DMS114 treated with DMSO at 0.1 percent for 48 hours (cell line): ENCODE measurements around the gene CFAP73.

Experiments used
- DNase-seq: peaks from one replicate; lab custom pipeline; 2025; ENCODE audit not compliant: unreplicated experiment; lab: John Stamatoyannopoulos, UW

Gene CFAP73

GRCh38 chr12:113207613-113208040, 58.1 kb downstream of the CFAP73 start:
- DNase-seq = no peak

GRCh38 chr12:113208041-113208934, 58.8 kb downstream of the CFAP73 start:
- no peak for DNase-seq
